IMR-90 (cell line): ENCODE data around the gene FOXN3. TPM values are rescaled to one million over a fixed set of nuclear protein-coding genes. Genes with fewer than 3 reads are reported as not detected.

ENCODE experiments used
- ATAC-seq: fragments of 200-7000 bp; cut with Tn5 transposase; 2 replicates; pipeline ENCODE4 v1.9.1; 2020; ENCODE audit warnings: low read depth, mild to moderate bottlenecking, moderate library complexity
- BruUV-seq: library from RNA; stranded (reverse); fragments of 400-500 nt; replicated peaks from 2 replicates; lab custom pipeline; 2021; lab: Mats Ljungman, UMichigan
- CTCF ChIA-PET: fragments of 300-600 bp; formaldehyde crosslinking; extraction: SDS; loops from one replicate; lab custom pipeline; 2021; ENCODE audit warnings: antibody characterized with exemption; lab: Yijun Ruan, JAX
- POLR2A ChIA-PET: fragments of 300-600 bp; sonication (Branson Sonifier 250); formaldehyde crosslinking; loops from one replicate; lab custom pipeline; 2022; ENCODE audit warnings: antibody characterized with exemption; ENCODE audit not compliant: unreplicated experiment; lab: Charles Lee
- DNase-seq: peaks from one replicate; pipeline ENCODE4 v3.0.0; 2013
- H2AFZ ChIP-seq: replicated peaks from 2 replicates; pipeline ENCODE3; 2013; ENCODE audit warnings: low read length, mild to moderate bottlenecking; ENCODE audit not compliant: poor library complexity
- H2AK5ac ChIP-seq: 2 replicates; pipeline ENCODE4 v1.6.1; 2013; ENCODE audit warnings: low read depth, low read length, inconsistent platforms
- H2AK9ac ChIP-seq: replicated peaks from 2 replicates; pipeline ENCODE3; 2013; ENCODE audit warnings: mild to moderate bottlenecking, low read depth, low read length, moderate library complexity; ENCODE audit not compliant: poor library complexity
- H2BK120ac ChIP-seq: 2 replicates; pipeline ENCODE4 v1.6.1; 2013; ENCODE audit warnings: low read depth, low read length, inconsistent platforms
- H2BK15ac ChIP-seq: 3 replicates; pipeline ENCODE4 v1.6.1; 2013; ENCODE audit warnings: low read depth, low read length, inconsistent platforms
- H2BK20ac ChIP-seq: 2 replicates; pipeline ENCODE4 v1.6.1; 2013; ENCODE audit warnings: low read depth, mild to moderate bottlenecking, inconsistent platforms, low read length, moderate library complexity
- H2BK5ac ChIP-seq: 2 replicates; pipeline ENCODE4 v1.6.1; 2013; ENCODE audit warnings: mild to moderate bottlenecking, low read depth, low read length, inconsistent platforms; ENCODE audit not compliant: poor library complexity, severe bottlenecking
- H3K14ac ChIP-seq: replicated peaks from 2 replicates; pipeline ENCODE4 v1.6.1; 2013; ENCODE audit warnings: low read depth, low read length, inconsistent platforms
- H3K18ac ChIP-seq: 2 replicates; pipeline ENCODE4 v1.6.1; 2013; ENCODE audit warnings: low read depth, low read length, control low read depth
- H3K23ac ChIP-seq: 2 replicates; pipeline ENCODE4 v1.6.1; 2013; ENCODE audit warnings: low read depth, low read length, inconsistent platforms
- H3K27ac ChIP-seq: 2 replicates; pipeline ENCODE4 v1.5.1; 2013; ENCODE audit warnings: mild to moderate bottlenecking, control low read depth, low read length; ENCODE audit not compliant: insufficient read depth
- H3K27me3 ChIP-seq: 2 replicates; pipeline ENCODE4 v1.6.1; 2013; ENCODE audit warnings: low read length; ENCODE audit not compliant: control insufficient read depth, insufficient read depth
- H3K36me3 ChIP-seq: 2 replicates; pipeline ENCODE4 v1.6.1; 2013; ENCODE audit warnings: low read length, mixed read lengths; ENCODE audit not compliant: control insufficient read depth, insufficient read depth
- H3K4ac ChIP-seq: 2 replicates; pipeline ENCODE4 v1.6.1; 2013; ENCODE audit warnings: low read depth, low read length, inconsistent platforms
- H3K4me1 ChIP-seq: 2 replicates; pipeline ENCODE4 v1.6.1; 2013; ENCODE audit warnings: low read length, mixed read lengths; ENCODE audit not compliant: control insufficient read depth, insufficient read depth
- H3K4me2 ChIP-seq: 2 replicates; pipeline ENCODE4 v1.6.1; 2013; ENCODE audit warnings: low read depth, mild to moderate bottlenecking, control low read depth, low read length, moderate library complexity
- H3K4me3 ChIP-seq: 2 replicates; pipeline ENCODE4 v1.5.1; 2013; ENCODE audit warnings: low read depth, mild to moderate bottlenecking, control low read depth, low read length, moderate library complexity; ENCODE audit not compliant: insufficient read depth
- H3K56ac ChIP-seq: 2 replicates; pipeline ENCODE4 v1.6.1; 2013; ENCODE audit warnings: low read length, inconsistent platforms; ENCODE audit not compliant: insufficient read depth; ENCODE audit errors: extremely low read depth
- H3K79me1 ChIP-seq, 2 experiments: 2 replicates each; pipeline ENCODE4 v1.6.1; 2013; ENCODE audit warnings: low read length in 2 of 2, inconsistent platforms in 1 of 2, low read depth in 1 of 2
- H3K9ac ChIP-seq: 2 replicates; pipeline ENCODE4 v1.6.1; 2013; ENCODE audit warnings: low read depth, low read length, control low read depth
- H3K9me1 ChIP-seq: 2 replicates; pipeline ENCODE4 v1.6.1; 2013; ENCODE audit warnings: low read length, inconsistent platforms; ENCODE audit not compliant: insufficient read depth
- H3K9me3 ChIP-seq: 2 replicates; pipeline ENCODE4 v1.6.1; 2013; ENCODE audit warnings: low read length; ENCODE audit not compliant: control insufficient read depth, insufficient read depth
- H4K20me1 ChIP-seq: 2 replicates; pipeline ENCODE4 v1.6.1; 2013; ENCODE audit warnings: low read length, inconsistent platforms; ENCODE audit not compliant: insufficient read depth
- H4K5ac ChIP-seq: 2 replicates; pipeline ENCODE4 v1.6.1; 2013; ENCODE audit warnings: mild to moderate bottlenecking, low read depth, low read length, control low read depth
- H4K8ac ChIP-seq, 2 experiments: 2 replicates each; pipeline ENCODE4 v1.6.1; 2013; ENCODE audit warnings: low read depth in 2 of 2, low read length in 2 of 2, control low read depth in 1 of 2, inconsistent platforms in 1 of 2
- H4K91ac ChIP-seq: 2 replicates; pipeline ENCODE4 v1.6.1; 2013; ENCODE audit warnings: low read depth, low read length, inconsistent platforms; ENCODE audit not compliant: insufficient read depth
- FOS ChIP-seq: fragments of 150-350 bp; IDR thresholded peaks from 2 replicates; pipeline ENCODE4 v1.6.1; 2016; ENCODE audit warnings: low read depth, low read length
- MAFK ChIP-seq: IDR thresholded peaks from 2 replicates; pipeline ENCODE4 v1.6.1; 2012; ENCODE audit warnings: low read depth, low read length, improper control_type of control experiment
- NFE2L2 ChIP-seq: fragments of 150-350 bp; IDR thresholded peaks from 2 replicates; pipeline ENCODE4 v1.6.1; 2016; ENCODE audit warnings: low read depth, mild to moderate bottlenecking, low read length
- WGBS, 2 experiments: methylation state at CpG; one replicate each; pipeline versions ENCODE4 v1.1.5 to v1.1.7; 2013; ENCODE audit warnings: missing lambda C conversion rate in 2 of 2; ENCODE audit not compliant: insufficient read length in 1 of 2; ENCODE audit errors: extremely low coverage in 2 of 2; 5-methylcytosine and 5-hydroxymethylcytosine counted together
- dilution Hi-C: fragments of 300-500 bp; cut with HindIII; formaldehyde crosslinking; loops from one replicate; pipeline ENCODE4 v1.14.3; 2018; ENCODE audit warnings: low sequenced_read_pairs; ENCODE audit not compliant: unreplicated experiment
- in situ Hi-C: fragments of 300-500 bp; cut with MboI; formaldehyde crosslinking; loops from 3 replicates; pipeline ENCODE4 v1.14.3; 2019; ENCODE audit warnings: low sequenced_read_pairs, inconsistent platforms, mixed read lengths
- intact Hi-C: fragments of 100-400 bp; cut with micrococcal nuclease; formaldehyde crosslinking; loops from 2 replicates; pipeline ENCODE4 v1.10.0; 2022
- polyA plus RNA-seq, 3 experiments: library from polyadenylated mRNA; depleted of rRNA; stranded (reverse); fragments of >200 nt; gene quantifications; 2 replicates each; pipeline ENCODE4 v1.2.3, GENCODE V29; 2012; ENCODE audit warnings: low replicate concordance in 1 of 3
- total RNA-seq: library from RNA; depleted of rRNA; stranded (reverse); fragments of >200 nt; gene quantifications from 2 replicates; pipeline ENCODE4 v1.2.3, GENCODE V29; 2012

The FOXN3 gene
- total and polyA plus RNA-seq, 2 of the 4 experiments (the other 2 are of a cell fraction) = 22.6 to 33.7 TPM

GRCh38 chr14:89232265-89233070 lies 184.6 kb downstream of the FOXN3 start:
- DNase-seq (no peak), ATAC-seq (no peak)
- Histone ChIP-seq H3K4ac (no peak overlapping the region), H3K4me1 (peaks cover 2% of the 10 kb centered on the region; the same call in 1 of the 2 replicates), H2AFZ (no peak overlapping the region), H3K9me3 (peaks cover 6% of the 10 kb centered on the region), H2AK9ac (no peak overlapping the region), H3K56ac (no peak overlapping the region), H4K5ac (no peak overlapping the region), H2AK5ac (no peak overlapping the region), H3K79me1 (peaks cover 40 to 82% of the 10 kb centered on the region in 2 experiments), H3K9ac (no peak overlapping the region), H2BK15ac (no peak overlapping the region), H3K27me3 (no peaks in the 10 kb centered on the region), H4K20me1 (peaks cover 50% of the 10 kb centered on the region), H3K14ac (no peak overlapping the region), H2BK20ac (no peak overlapping the region), H3K4me2 (no peak overlapping the region), H3K23ac (no peak overlapping the region), H4K91ac (no peak overlapping the region), H3K4me3 (no peak overlapping the region), H3K9me1 (peaks cover 9% of the 10 kb centered on the region; the same call in 1 of the 2 replicates), H2BK5ac (no peak overlapping the region), H3K36me3 (peaks cover 3% of the 10 kb centered on the region; the same call in 1 of the 2 replicates), H2BK120ac (no peak overlapping the region), H4K8ac (no peak overlapping the region), H3K27ac (no peak overlapping the region), H3K18ac (no peak overlapping the region)
- no peak for TF ChIP-seq MAFK
- no peak for TF ChIP-seq NFE2L2
- no peak for TF ChIP-seq FOS
- BruUV-seq = no TSS peak
- CTCF ChIA-PET = no interaction called here
- in situ Hi-C loops (no loop called here), dilution Hi-C loops (no loop called here), intact Hi-C loops (loop anchor here (10.0 kb wide), 1 partner anchor 188 kb away; no protein-coding TSS in a partner anchor)
- POLR2A ChIA-PET = interaction anchor here (0.6 kb wide), 1 partner anchor 192 kb away, joined by 4 read pairs; no protein-coding TSS in a partner anchor
- 100% methylated on average over 3 of the region's 18 CpGs; no CpG with 5 or more reads in 1 of the 2 experiments for WGBS, 2 experiments
